HFF-Myc (cell line): ENCODE results near the gene DLGAP1.
"Not testable (repeated sequence)": the region's sequence is repeated elsewhere in the genome, so short reads cannot be mapped to it uniquely, and the experiment has no call there.

Experiments
- DNase-seq: peaks from one replicate; pipeline ENCODE4 v3.0.0-alpha.2; 2011; ENCODE audit warnings: low read depth; ENCODE audit errors: extremely low read depth
- H3K4me3 ChIP-seq: replicated peaks from 2 replicates; pipeline ENCODE4 v1.5.1; 2011; ENCODE audit warnings: low read depth, mild to moderate bottlenecking, control low read depth, low read length
- TF ChIP-seq, protein P1 (sequence below): IDR thresholded peaks from 2 replicates; pipeline ENCODE4 v1.5.1; 2012; ENCODE audit warnings: mild to moderate bottlenecking, low read depth, low read length, control low read depth; ENCODE audit errors: missing control alignments

The DLGAP1 gene

GRCh38 chr18:3472681-3473544 lies 982.2 kb downstream of the DLGAP1 start:
- no peak overlapping the region for H3K4me3 ChIP-seq
- no peak for DNase-seq
- TF ChIP-seq, protein P1, sequence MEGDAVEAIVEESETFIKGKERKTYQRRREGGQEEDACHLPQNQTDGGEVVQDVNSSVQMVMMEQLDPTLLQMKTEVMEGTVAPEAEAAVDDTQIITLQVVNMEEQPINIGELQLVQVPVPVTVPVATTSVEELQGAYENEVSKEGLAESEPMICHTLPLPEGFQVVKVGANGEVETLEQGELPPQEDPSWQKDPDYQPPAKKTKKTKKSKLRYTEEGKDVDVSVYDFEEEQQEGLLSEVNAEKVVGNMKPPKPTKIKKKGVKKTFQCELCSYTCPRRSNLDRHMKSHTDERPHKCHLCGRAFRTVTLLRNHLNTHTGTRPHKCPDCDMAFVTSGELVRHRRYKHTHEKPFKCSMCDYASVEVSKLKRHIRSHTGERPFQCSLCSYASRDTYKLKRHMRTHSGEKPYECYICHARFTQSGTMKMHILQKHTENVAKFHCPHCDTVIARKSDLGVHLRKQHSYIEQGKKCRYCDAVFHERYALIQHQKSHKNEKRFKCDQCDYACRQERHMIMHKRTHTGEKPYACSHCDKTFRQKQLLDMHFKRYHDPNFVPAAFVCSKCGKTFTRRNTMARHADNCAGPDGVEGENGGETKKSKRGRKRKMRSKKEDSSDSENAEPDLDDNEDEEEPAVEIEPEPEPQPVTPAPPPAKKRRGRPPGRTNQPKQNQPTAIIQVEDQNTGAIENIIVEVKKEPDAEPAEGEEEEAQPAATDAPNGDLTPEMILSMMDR: no peak

DNA sequence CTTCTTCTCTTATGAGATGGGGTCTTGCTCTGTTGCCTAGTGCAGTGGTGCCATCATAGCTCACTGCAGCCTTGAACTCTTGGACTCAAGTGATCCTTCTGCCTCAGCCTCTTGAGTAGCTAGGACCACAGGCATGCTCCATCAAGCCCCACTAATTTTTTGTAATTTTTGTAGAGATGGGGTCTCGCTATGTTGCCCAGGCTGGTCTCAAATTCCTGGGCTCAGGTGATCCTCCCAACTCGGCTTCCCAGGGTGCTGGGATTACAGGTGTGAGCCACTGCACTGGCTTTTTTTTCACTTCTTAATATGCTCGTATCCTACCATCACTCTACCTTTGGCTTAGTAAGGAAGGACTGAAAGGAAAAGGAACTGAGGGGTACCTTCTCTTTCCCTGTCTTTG lies 983.0 kb downstream of the DLGAP1 start:
- not testable (repeated sequence) for DNase-seq, H3K4me3 ChIP-seq

DNA sequence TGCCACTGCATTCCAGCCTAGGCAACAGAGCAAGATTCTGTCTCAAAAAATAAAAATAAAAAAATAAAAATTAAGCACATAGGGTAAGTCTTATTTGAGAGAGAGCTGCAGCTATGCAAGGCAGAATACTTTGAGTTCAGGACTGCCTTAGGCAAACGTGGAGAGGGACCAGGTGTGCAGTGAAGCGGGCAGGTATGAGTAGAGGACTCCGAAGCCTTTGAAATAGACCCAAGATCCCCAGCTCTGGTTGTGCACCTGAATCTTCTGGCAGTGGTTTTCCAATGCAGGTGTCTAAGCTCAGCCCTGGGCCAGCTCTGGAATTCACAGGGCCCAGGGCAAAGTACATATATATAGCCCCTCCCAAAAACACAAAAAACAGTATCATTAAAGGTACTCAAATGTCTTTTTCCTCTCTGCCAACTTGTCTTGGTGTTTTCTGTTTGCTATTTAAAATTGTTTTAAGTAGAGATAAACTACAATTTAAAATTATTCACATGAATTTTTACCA lies 983.9 kb downstream of the DLGAP1 start:
- no peak overlapping the region for H3K4me3 ChIP-seq
- TF ChIP-seq, protein P1: no peak
- DNase-seq: no peak

- TF ChIP-seq, protein P1: no peak
- no peak for DNase-seq
- no peak overlapping the region for H3K4me3 ChIP-seq
Observed at GRCh38 chr18:3468833-3469232, 986.3 kb downstream of the DLGAP1 start.

DNA sequence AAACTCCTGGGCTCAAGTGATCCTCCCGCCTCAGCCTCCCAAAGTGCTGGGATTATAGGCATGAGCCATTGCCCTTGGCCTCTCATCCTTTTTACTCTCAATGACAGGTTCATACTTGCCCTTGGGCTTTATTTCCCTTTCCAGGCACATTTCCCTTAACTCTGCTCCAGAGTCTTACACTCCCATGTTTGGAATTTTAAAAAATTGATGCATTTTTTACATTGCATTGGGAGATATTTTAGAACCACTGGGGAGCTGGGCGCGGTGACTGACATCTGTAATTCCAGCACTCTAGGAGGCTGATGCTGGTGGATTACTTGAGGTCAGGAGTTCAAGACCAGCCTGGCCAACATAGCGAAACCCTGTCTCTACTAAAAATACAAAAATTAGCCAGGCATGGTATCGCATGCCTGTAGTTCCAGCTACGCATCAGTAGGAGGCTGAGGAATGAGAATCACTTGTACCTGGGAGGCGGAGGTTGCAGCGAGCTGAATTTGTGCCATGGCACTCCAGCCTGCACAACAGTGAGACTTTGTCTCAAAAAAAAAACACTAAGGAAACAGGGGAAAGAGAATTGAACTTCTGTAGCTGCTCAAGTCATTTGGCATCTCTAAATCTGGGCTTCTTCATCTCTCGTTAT lies 986.9 kb downstream of the DLGAP1 start:
- H3K4me3 ChIP-seq: no peak overlapping the region
- no peak for DNase-seq
- TF ChIP-seq, protein P1: no peak

GRCh38 chr18:3466872-3467271 lies 988.2 kb downstream of the DLGAP1 start:
- H3K4me3 ChIP-seq: no peak overlapping the region
- DNase-seq: no peak
- TF ChIP-seq, protein P1: no peak

GRCh38 chr18:3466045-3466444 lies 989.1 kb downstream of the DLGAP1 start:
- H3K4me3 ChIP-seq: no peak overlapping the region
- peak; percentile 65 for DNase-seq
- TF ChIP-seq, protein P1: no peak
